Measurements from ENCODE around the gene CDKN2AIP. TPM values are rescaled to one million over a fixed set of nuclear protein-coding genes. Genes with fewer than 3 reads are reported as not detected.
A peak's percentile ranks its signal among the peaks of the same experiment; 100 is the strongest.

Gene CDKN2AIP
- total and polyA plus RNA-seq, 4 donors = 7.2 to 15.1 (median 11.0) TPM

- DNase-seq (ENCODE audit: low spot score) = no peak
- Histone ChIP-seq H3K9me3 (ENCODE audit: control insufficient read depth in 4 of 4, low read length in 3 of 4) (no peaks in the 10 kb centered on the region), H3K4me3 (ENCODE audit: low read depth in 1 of 3, low read length in 3 of 3) (no peak overlapping the region), H3K27ac (ENCODE audit: low read depth in 1 of 2, low read length in 2 of 2) (no peak overlapping the region), H3K27me3 (ENCODE audit: control insufficient read depth in 4 of 4, insufficient read depth in 4 of 4, low read length in 3 of 4) (no peaks in the 10 kb centered on the region), H3K9ac (ENCODE audit: low read depth in 1 of 2, low read length in 2 of 2) (no peak overlapping the region), H3K4me1 (ENCODE audit: control insufficient read depth in 4 of 4, insufficient read depth in 4 of 4, low read length in 3 of 4) (peaks cover 0 to 13% (median 8%) of the 10 kb centered on the region in 4 donors), H3K36me3 (ENCODE audit: control insufficient read depth in 4 of 4, insufficient read depth in 3 of 4, low read depth in 1 of 4, low read length in 3 of 4) (peaks cover 0 to 4% (median 2%) of the 10 kb centered on the region in 4 donors)
- TF ChIP-seq FOXA2 (IDR thresholded peaks at IDR 0.05) = no peak
- no peak for TF ChIP-seq RXRA (IDR thresholded peaks at IDR 0.05)
- no peak for TF ChIP-seq HNF4A (conservative IDR thresholded peaks at IDR 0.05)
- TF ChIP-seq NR2F2 (IDR thresholded peaks at IDR 0.05) = no peak
- no peak for TF ChIP-seq YY1 (IDR thresholded peaks at IDR 0.05)
- TF ChIP-seq MAX (IDR thresholded peaks at IDR 0.05) = no peak
- TF ChIP-seq JUND (IDR thresholded peaks at IDR 0.05) = no peak
- TF ChIP-seq SP1 (IDR thresholded peaks at IDR 0.05) = no peak
- no peak for TF ChIP-seq CTCF (IDR thresholded peaks at IDR 0.05; ENCODE audit: low read depth, low read length, missing input control)
- WGBS = 84% methylated on average over 1 of the region's 1 CpG
These were observed 3.2 kb upstream of the CDKN2AIP start for GRCh38 chr4:183441276-183441675.

- no peaks in the 10 kb centered on the region for H3K27me3 ChIP-seq (ENCODE audit: control insufficient read depth in 4 of 4, insufficient read depth in 4 of 4, low read length in 3 of 4)
- no peak for DNase-seq (ENCODE audit: low spot score)
- under 1% methylated on average over 30 of the region's 30 CpGs for WGBS
- peak overlapping the region; percentile 71 to 96 (median 95) for H3K4me3 ChIP-seq (ENCODE audit: low read depth in 1 of 3, low read length in 3 of 3)
- H3K9ac ChIP-seq (ENCODE audit: low read depth in 1 of 2, low read length in 2 of 2) = peak overlapping the region; percentile 75 to 80
- H3K27ac ChIP-seq (ENCODE audit: low read depth in 1 of 2, low read length in 2 of 2) = peak overlapping the region; percentile 94 to 98
- H3K4me1 ChIP-seq (ENCODE audit: control insufficient read depth in 4 of 4, insufficient read depth in 4 of 4, low read length in 3 of 4) = peaks cover 7 to 32% (median 18%) of the 10 kb centered on the region in 4 donors
- H3K9me3 ChIP-seq (ENCODE audit: control insufficient read depth in 4 of 4, low read length in 3 of 4) = no peaks in the 10 kb centered on the region
- TF ChIP-seq EGR1 (IDR thresholded peaks at IDR 0.05; ENCODE audit: low read depth in 2 of 2) = no peak
- peak; percentile 44 for TF ChIP-seq TAF1 (conservative IDR thresholded peaks at IDR 0.05)
- TF ChIP-seq ATF3 (IDR thresholded peaks at IDR 0.05) = peak; percentile 6
- no peak for TF ChIP-seq RAD21 (IDR thresholded peaks at IDR 0.05)
- no peak for TF ChIP-seq ZBTB33 (IDR thresholded peaks at IDR 0.05)
- no peak for TF ChIP-seq RXRA (IDR thresholded peaks at IDR 0.05)
- no peak for TF ChIP-seq HNF4A (conservative IDR thresholded peaks at IDR 0.05)
- peak; percentile 15 for TF ChIP-seq NR2F2 (IDR thresholded peaks at IDR 0.05)
- peak; percentile 93 for TF ChIP-seq YY1 (IDR thresholded peaks at IDR 0.05)
- no peak for TF ChIP-seq CTCF (IDR thresholded peaks at IDR 0.05; ENCODE audit: low read depth, low read length, missing input control)
- TF ChIP-seq FOXA1 (IDR thresholded peaks at IDR 0.05) = no peak
- H3K36me3 ChIP-seq (ENCODE audit: control insufficient read depth in 4 of 4, insufficient read depth in 3 of 4, low read depth in 1 of 4, low read length in 3 of 4) = peaks cover 2 to 22% (median 16%) of the 10 kb centered on the region in 4 donors
These were observed 702 bp upstream of the CDKN2AIP start for GRCh38 chr4:183443655-183444213.
